Choroid plexus epithelial cell (primary cell): ENCODE results near the gene PRPS1.

Experiments used
- DNase-seq: peaks from one replicate; pipeline ENCODE4 v3.0.0-alpha.2; 2010; ENCODE audit warnings: low read depth
- H3K4me3 ChIP-seq: 2 replicates; pipeline ENCODE4 v1.5.1; 2011; ENCODE audit warnings: low read depth, mild to moderate bottlenecking, control low read depth, low read length, moderate library complexity
- TF ChIP-seq, protein P1 (sequence below): conservative IDR thresholded peaks from 2 replicates; pipeline ENCODE4 v1.5.1; 2011; ENCODE audit warnings: low read depth, mild to moderate bottlenecking, control low read depth, inconsistent platforms, low read length, moderate library complexity

The PRPS1 gene

GRCh38 chrX:107627838-107628661, at the start of gene PRPS1:
Gene PRPS1 (plus strand): TSS chrX:107628510. CDS start chrX:107628629, 119 bp downstream.
- peak within 1 kb of the TSS; percentile 74 for H3K4me3 ChIP-seq
- peak; percentile 94 for DNase-seq
- TF ChIP-seq, protein P1, sequence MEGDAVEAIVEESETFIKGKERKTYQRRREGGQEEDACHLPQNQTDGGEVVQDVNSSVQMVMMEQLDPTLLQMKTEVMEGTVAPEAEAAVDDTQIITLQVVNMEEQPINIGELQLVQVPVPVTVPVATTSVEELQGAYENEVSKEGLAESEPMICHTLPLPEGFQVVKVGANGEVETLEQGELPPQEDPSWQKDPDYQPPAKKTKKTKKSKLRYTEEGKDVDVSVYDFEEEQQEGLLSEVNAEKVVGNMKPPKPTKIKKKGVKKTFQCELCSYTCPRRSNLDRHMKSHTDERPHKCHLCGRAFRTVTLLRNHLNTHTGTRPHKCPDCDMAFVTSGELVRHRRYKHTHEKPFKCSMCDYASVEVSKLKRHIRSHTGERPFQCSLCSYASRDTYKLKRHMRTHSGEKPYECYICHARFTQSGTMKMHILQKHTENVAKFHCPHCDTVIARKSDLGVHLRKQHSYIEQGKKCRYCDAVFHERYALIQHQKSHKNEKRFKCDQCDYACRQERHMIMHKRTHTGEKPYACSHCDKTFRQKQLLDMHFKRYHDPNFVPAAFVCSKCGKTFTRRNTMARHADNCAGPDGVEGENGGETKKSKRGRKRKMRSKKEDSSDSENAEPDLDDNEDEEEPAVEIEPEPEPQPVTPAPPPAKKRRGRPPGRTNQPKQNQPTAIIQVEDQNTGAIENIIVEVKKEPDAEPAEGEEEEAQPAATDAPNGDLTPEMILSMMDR: no peak

GRCh38 chrX:107579956-107580355, 48.4 kb upstream of the PRPS1 start:
- no peak overlapping the region for H3K4me3 ChIP-seq
- TF ChIP-seq, protein P1: no peak
- peak; percentile 43 for DNase-seq

GRCh38 chrX:107581923-107582322, 46.4 kb upstream of the PRPS1 start:
- no peak for DNase-seq
- TF ChIP-seq, protein P1: no peak
- no peak overlapping the region for H3K4me3 ChIP-seq

DNA sequence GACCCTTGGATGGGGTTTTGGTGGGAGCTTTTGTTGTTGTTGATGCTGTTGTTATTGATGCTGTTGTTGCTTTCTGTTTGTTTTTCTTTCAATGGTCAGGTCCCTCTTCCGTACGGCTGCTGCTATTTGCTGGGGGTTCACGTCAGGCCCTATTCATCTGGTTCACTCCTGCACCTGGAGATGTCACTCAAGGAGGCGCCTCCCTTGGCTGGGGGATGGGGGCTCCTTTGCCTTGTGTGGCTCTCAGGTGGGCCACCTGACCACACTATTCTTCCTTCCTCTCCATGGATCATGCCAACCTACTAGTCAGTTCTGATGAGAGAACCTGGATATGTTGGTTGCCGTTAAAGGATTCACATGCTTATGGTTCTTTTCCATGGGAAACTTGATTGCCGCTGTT, 39.1 kb upstream of the PRPS1 start:
- no peak overlapping the region for H3K4me3 ChIP-seq
- DNase-seq: no peak
- TF ChIP-seq, protein P1: no peak

DNA sequence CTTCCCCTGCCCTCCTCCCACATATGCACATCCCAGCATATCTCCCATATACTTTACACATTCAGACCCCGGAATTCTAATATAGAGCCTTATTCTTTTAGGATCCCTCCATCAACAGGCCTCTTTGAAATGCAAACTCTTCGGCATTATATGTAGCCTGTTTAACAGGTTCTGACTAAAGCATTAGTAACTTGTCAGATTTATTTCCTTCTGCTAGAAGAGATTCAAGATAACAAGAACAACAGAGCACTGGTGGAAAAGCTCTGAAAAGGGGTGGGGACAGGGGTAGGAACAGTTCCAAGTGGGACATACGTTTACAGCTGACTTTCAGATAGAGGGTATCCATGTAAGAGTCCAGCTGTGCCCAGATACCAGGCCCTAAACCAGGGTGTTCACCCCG, 31.7 kb upstream of the PRPS1 start:
- TF ChIP-seq, protein P1: no peak
- H3K4me3 ChIP-seq: no peak overlapping the region
- no peak for DNase-seq

GRCh38 chrX:107597264-107597663, 31.0 kb upstream of the PRPS1 start:
- no peak for DNase-seq
- H3K4me3 ChIP-seq: no peak overlapping the region
- TF ChIP-seq, protein P1: no peak

DNA sequence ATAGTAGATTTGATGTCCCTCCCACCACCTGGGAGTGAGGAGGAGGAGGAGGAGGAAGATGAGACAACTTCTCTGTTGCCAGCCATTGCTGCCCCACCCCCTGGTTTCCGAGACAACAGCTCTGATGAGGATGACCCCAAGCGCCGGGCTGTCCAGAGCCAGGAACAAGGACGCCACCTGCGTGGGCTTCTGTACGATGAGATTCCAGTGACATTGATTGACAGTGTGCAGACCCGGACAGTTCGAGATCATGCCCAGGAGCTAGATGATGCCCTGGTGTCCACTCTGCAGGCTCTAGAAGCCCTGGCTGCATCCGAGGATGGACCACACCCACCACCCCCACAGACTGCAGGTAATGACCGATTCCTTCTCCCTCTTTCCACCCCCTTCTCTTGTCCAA, 30.5 kb upstream of the PRPS1 start:
- TF ChIP-seq, protein P1: no peak
- no peak for DNase-seq
- no peak overlapping the region for H3K4me3 ChIP-seq
